ENCODE results near the gene TREML2. TPM values are rescaled to one million over a fixed set of nuclear protein-coding genes. Genes with fewer than 3 reads are reported as not detected.

The TREML2 gene
- total RNA-seq, 2 donors from 2014 or later: 0.12 TPM; not detected in 1

DNA sequence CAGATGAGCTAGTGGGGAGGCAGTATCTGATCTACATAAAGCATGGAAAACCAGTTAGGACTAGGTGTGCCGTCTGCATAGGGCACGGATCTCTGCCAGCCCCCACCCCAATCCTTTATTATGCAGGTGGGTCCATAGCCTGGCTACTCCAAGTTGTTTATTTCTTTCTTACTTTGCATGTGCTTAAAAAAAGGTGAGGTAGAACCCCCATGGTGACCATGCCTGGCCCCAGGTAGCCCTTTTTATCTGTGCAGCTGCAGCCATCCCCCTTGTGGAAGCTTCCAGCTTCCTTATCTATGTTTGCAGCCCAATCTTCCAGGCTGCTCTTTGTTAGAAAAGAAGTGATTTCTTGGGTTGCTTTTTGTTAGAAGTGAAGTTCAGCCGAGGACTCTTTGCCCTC, 29.0 kb downstream of the TREML2 start:
- TF ChIP-seq, protein P1, sequence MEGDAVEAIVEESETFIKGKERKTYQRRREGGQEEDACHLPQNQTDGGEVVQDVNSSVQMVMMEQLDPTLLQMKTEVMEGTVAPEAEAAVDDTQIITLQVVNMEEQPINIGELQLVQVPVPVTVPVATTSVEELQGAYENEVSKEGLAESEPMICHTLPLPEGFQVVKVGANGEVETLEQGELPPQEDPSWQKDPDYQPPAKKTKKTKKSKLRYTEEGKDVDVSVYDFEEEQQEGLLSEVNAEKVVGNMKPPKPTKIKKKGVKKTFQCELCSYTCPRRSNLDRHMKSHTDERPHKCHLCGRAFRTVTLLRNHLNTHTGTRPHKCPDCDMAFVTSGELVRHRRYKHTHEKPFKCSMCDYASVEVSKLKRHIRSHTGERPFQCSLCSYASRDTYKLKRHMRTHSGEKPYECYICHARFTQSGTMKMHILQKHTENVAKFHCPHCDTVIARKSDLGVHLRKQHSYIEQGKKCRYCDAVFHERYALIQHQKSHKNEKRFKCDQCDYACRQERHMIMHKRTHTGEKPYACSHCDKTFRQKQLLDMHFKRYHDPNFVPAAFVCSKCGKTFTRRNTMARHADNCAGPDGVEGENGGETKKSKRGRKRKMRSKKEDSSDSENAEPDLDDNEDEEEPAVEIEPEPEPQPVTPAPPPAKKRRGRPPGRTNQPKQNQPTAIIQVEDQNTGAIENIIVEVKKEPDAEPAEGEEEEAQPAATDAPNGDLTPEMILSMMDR (IDR thresholded peaks at IDR 0.05): no peak
- Histone ChIP-seq H3K4me3 (no peak overlapping the region), H3K27ac (no peak overlapping the region), H3K9me3 (no peaks in the 10 kb centered on the region), H3K4me1 (no peaks in the 10 kb centered on the region), H3K36me3 (no peaks in the 10 kb centered on the region), H3K27me3 (no peaks in the 10 kb centered on the region)
- DNase-seq (ENCODE audit: low spot score): no peak

DNA sequence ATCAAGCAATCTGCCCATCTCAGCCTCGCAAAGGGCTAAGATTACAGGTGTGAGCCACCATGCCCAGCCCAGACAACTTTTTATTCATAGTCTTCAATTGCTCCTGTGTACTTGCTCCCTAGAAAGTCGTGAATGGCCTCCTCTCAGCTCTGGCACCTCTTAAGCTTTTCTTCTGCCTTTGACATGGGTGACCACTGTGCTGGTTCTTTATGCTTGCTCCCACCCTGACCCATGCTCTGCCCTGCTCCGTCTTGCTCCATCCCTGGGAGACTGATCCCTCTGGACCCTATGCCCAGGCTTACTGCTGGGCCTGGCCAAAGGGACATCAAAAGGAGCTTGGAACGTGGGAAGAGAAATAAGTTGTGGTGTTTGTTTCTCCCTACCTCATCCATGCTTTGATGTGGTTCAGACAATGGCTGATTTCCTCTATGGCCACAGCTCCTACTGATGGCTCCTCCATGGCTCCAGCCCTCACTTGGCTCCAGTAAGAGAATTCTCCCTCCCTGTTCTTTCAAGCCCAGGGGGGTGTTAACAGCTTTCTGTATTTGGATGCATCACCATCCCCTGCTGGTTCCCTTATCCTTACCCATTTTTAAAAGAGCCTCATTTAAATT, 30.3 kb downstream of the TREML2 start:
- Histone ChIP-seq H3K9me3 (no peaks in the 10 kb centered on the region), H3K27ac (no peak overlapping the region), H3K27me3 (no peaks in the 10 kb centered on the region), H3K36me3 (no peaks in the 10 kb centered on the region), H3K4me1 (no peaks in the 10 kb centered on the region), H3K4me3 (no peak overlapping the region)
- peak; percentile 32 for DNase-seq (ENCODE audit: low spot score)
- TF ChIP-seq, protein P1 (IDR thresholded peaks at IDR 0.05): no peak

DNA sequence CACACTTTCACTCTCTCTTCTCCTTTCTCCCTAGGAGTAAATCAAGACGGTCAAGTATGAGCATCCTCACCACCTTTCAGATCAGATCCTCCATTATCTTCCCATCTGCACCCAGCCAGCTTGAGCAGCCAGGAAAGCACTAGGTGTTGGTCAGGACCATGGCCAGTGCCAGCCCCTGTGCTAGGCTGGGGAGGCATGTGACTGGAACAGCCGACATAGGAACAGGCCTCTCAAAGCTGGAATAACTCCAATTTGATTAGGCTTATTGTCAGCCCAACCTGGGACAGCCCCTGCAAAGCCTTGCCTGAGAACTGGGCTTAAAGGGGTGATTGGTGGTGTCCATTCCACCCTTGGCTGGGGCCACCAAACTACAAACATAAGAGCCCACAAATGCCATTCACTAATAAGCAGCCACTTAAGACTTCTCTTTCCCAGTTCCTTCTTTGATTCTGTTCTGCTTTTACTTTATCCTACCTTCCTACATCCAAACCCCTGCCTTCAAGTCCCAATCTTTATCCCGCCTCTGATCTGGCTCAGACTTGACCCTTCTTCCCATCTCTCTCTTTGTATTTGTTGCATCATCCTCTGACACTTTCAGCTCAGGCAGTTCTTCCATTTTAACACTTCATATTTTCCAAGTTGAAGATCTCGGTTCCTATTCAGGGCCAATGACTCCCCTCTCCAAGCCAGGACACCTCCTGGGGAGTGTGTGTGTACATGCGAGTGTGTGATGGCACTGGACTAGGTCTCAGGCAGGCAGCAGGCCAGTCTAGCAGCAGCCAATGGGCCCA, 33.6 kb downstream of the TREML2 start:
- no peaks in the 10 kb centered on the region for H3K4me1 ChIP-seq
- DNase-seq (ENCODE audit: low spot score): no peak
- no peaks in the 10 kb centered on the region for H3K27me3 ChIP-seq
- no peaks in the 10 kb centered on the region for H3K36me3 ChIP-seq
- H3K4me3 ChIP-seq: no peak overlapping the region
- H3K9me3 ChIP-seq: no peaks in the 10 kb centered on the region
- TF ChIP-seq, protein P1 (IDR thresholded peaks at IDR 0.05): no peak
- no peak overlapping the region for H3K27ac ChIP-seq

DNA sequence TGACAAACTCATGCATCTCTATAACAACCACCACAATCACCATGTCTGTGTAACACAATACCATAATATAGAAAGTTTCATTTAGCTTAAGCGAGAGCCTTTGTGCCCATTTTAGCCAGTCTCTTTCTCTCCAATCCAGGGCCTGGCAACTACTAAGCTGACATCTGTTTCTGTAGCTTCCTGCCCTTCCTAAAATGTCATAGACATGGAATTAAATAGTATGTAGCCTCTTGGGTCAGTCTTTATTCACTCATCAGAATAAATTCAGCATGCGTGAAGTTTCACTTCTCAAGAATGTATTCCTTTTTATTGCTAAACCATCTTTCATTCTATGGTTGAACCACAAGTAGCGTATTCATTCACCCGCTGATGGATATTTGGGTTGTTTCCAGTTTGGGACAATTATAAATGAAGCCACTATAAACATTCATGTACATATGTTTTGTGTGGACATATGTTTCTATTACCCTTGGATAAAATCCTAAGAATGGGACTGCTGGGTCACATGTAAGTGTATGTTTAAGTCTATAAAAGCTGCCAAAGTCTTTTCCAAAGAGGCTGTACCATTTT, 36.3 kb downstream of the TREML2 start:
- no peaks in the 10 kb centered on the region for H3K27me3 ChIP-seq
- DNase-seq (ENCODE audit: low spot score): no peak
- H3K9me3 ChIP-seq: no peaks in the 10 kb centered on the region
- H3K4me1 ChIP-seq: no peaks in the 10 kb centered on the region
- TF ChIP-seq, protein P1 (IDR thresholded peaks at IDR 0.05): no peak
- no peak overlapping the region for H3K27ac ChIP-seq
- no peaks in the 10 kb centered on the region for H3K36me3 ChIP-seq
- no peak overlapping the region for H3K4me3 ChIP-seq

DNA sequence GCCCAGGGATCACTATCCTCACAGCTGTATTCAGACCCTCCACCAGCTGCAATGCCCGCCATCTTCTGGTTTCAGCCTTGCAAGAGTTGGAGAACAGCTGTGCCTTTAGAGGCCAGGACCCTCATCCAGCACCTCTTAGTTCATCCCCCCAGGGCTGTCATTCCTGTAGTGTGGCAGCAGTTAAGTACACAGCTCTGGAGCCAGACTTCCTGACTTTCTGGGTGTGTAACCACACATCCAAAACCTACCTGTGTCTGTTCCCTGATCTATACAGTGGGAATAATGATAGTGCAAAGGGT, 37.6 kb downstream of the TREML2 start:
- TF ChIP-seq, protein P1 (IDR thresholded peaks at IDR 0.05): no peak
- H3K27ac ChIP-seq: no peak overlapping the region
- no peak for DNase-seq (ENCODE audit: low spot score)
- H3K4me3 ChIP-seq: no peak overlapping the region
- no peaks in the 10 kb centered on the region for H3K4me1 ChIP-seq
- H3K9me3 ChIP-seq: no peaks in the 10 kb centered on the region
- no peaks in the 10 kb centered on the region for H3K36me3 ChIP-seq
- H3K27me3 ChIP-seq: no peaks in the 10 kb centered on the region
